HG02943 (cell line): ENCODE results near the gene TMEM260.
"Not testable (repeated sequence)": the region's sequence is repeated elsewhere in the genome, so short reads cannot be mapped to it uniquely, and the experiment has no call there.

Source experiments
- ATAC-seq: cut with Tn5 transposase; IDR thresholded peaks from one replicate; pipeline ENCODE4 v1.9.1; 2021; ENCODE audit warnings: mild to moderate bottlenecking, low read depth, moderate library complexity; ENCODE audit not compliant: unreplicated experiment

Gene TMEM260

DNA sequence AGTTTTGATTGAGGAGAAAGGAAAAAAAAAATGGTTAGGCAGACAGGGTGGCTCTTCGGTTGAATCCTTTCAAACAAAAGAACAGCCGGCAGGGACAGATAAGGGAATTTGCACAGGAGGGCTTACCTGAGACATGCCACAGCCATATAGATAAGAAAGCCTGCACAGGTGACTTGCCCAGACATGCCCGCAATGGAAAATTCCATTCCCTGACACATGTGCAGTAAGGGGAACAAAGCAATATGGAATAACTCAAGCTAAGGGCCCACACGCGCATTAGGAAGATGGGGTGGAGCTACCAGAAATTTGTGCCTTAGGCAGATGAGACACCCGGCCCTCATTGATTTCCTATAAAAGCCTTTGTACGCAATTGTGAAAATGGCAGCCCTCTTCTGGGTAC is 86.7 kb downstream of the TMEM260 start:
- no peak for ATAC-seq

DNA sequence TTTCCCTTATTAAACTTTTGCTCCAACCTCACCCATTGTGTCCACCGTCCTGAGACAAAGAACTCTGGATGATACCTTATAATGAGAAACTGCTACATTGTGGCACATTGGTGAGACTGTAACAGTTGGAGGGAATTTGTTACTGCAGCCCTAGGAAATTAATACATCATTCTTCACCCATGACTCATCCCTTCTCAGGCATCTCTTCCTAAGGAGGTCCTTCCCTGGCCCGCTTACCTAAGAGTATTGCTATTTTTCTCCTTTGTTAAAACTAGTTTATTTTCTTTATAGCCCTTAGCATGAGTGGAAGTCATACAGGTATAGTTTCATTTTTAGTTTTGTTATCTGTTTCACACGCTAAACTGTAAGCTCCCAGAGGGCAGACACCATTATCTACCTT is 87.1 kb downstream of the TMEM260 start:
- no peak for ATAC-seq

DNA sequence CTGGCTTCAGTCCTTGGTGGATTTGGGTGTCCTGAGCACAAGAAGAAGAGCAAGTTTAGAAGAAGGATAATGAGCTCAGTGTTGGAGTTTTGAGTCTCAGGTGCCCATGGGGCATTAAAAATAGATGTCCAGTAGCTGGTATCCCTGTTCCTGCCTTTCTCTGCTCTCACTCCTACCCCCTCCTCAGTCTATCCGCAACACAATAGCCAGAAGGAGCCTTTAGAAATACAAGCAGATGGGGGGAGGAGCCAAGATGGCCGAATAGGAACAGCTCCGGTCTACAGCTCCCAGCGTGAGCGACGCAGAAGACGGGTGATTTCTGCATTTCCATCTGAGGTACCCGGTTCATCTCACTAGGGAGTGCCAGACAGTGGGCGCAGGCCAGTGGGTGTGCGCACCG is 87.7 kb downstream of the TMEM260 start:
- not testable (repeated sequence) for ATAC-seq

DNA sequence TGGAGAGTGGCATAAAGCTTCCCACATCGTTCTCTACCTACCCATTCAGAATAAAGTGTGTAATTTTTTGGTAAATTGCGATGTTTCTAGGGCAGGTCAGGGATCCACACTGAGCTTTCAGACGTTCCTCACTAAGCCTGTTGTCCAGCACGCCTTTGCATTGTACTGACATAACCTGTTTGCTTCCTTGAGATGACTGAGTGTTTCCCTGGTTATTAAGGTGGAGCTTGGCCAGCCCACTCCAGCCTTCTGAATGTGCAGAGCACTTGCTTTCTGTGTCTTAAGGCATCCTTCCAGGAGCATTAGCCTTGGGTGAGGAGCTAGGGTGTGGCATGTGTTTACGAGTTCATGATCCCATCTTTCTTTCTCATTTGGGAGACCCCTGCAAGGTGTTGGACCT is 96.4 kb downstream of the TMEM260 start:
- no peak for ATAC-seq

DNA sequence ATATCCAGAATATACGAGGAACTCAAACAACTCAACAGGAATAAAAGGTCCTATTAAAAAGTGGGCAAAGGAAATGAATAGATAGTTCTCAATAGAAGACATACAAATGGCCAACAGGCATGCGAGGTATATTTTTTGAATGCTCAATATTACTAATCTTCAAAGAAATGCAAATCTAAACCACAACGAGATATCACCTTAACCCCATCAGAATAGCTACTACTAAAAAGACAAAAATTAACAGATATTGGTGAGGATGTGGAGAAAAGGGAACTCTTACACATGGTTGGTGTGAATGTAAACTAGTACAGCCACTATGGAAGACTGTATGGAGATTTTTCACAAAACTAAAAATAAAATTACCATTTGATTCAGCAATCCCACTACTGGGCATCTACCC is 99.2 kb downstream of the TMEM260 start:
- no peak for ATAC-seq

DNA sequence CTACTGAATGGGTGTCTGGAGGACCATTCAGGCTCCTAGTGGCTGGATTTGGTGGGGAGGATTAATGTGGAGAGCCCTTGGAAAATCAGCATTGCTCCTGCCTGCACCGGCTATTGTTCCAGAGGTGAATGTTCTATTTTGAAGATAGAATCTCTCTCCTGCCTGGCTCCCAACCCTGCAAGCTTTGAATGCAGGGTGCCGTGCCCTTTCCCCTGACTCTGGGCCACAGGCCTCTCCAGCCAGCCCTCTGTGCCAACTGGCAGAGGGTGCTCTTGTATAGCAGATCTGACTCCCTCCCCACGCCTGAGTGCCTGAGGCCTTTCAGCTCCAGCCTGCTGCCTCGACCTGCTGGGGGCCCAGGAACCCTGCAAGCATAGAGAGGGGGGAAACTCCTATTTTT is 106.8 kb downstream of the TMEM260 start:
- ATAC-seq, result no peak

DNA sequence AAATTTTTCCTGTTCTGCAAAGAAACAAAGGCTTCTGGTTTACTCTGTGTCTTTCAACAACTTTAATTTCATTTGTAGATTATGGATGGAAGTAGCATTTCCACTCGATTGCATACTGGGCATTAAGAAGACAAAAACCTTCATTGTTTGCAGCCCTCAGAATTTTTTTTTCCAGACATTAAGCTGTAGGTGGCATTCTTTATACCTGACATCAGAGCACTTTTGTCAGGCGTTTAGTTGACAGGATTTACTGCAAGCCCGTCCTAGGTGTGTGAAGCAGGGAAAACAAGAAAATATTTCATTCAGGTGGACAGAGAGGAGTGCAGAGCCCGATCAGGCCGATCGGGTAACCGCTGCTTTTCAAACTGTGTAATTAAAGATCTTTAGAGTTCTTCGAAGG is 107.5 kb downstream of the TMEM260 start:
- no peak for ATAC-seq

DNA sequence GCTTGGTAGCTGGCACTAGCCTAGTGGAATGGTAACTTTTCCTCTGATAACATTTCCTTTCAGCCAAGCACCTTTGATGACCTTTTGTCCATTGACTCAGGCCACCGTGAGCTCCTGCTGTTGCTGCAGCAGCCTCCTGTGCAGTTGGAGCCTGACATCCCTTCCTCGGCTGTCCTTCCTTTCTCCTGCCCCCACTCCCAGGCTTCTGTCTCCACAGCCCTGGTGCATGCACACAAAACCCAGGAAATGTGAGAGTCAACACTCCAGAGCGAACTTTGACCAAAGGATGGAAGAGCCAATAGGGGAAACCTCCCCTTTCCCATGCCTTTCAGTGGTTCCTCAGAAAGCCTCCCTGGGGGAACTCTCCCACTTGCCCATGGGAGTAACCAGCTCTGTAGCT is 115.0 kb downstream of the TMEM260 start:
- ATAC-seq, result no peak

DNA sequence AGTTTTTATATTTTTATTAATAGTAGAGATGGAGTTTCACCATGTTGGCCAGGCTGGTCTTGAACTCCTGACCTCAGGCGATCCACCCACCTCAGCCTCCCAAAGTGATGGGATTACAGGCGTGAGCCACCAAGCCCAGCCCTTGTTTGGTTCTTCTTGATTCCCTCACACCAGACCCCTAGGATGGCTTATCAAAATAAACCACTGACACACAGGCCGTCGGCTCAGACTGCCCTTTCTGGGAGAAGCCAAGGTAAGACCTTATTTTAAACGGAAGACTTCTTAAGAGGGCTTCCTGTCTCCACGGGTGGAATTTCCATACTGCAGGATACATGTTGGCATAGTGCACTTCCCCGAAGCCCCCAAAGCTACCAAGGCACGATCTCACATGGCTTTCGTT is 115.6 kb downstream of the TMEM260 start:
- not testable (repeated sequence) for ATAC-seq
